Stimulated activated CD4-positive, alpha-beta T cell treated with anti-CD3 and anti-CD28 coated beads, Interleukin-1b, Interleukin-23, amount 100 ng/mL, for 48 hours (primary cell): ENCODE measurements around the gene MTERF2.

ENCODE experiments used
- DNase-seq: peaks from one replicate; pipeline ENCODE4 v3.0.0-alpha.2; 2020

Gene MTERF2

DNA sequence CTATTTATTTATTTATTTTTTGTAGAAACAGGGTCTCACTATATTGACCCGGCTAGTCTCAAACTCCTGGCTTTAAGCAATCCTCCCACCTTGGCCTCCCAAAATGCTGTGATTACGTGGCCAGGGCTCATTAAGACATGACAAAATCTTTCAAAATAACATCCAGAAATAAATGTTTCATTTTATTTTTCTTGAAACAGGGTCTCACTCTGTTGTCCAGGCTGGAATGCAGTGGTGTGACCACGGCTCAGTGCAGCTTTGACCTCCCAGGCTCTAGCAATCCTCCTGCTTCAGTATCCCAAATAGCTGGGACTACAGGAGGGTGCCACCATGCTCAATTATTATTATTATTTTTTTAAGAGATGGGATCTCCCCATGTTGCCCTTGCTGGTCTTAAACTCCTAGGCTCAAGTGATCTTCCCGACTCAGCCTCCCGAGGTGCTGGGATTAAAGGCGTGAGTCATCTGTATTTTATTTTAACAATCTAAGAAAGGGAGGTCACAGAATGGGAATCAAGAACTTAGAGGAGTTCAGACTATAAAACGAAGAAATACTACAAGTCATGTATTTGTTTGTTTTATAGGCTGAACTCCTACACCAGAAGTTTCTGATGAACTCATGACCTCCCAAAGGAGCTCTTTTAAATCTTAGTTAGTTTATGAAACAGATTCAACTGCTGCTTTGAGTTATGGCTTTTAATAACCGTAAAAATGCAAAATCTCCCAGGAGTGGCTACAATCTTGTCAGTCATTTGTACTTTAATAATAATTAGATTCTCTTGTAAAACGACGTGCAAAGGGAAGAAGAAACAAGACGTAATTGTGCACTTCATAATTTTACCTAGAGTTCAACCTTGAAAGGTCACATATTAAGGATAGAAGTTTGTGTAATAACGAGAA, 33.3 kb downstream of the MTERF2 start:
- no peak for DNase-seq

DNA sequence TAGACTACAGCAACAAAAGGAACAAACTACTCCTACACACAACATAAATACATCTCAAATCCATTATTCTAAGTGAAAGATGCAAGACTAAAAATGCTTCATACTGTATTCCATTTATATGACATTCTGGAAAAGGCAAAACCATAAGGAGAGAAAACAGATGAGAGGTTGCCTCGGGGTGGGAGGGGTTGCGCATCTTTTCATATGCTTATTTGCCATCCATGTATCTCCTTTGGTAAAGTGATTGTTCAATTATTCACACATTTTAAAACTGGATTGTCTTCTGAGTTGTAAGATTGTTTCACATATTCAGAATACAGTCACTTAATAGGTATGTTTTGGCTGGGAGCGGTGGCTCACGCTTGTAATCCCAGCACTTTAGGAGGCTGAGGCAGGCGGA, 36.4 kb downstream of the MTERF2 start:
- no peak for DNase-seq

DNA sequence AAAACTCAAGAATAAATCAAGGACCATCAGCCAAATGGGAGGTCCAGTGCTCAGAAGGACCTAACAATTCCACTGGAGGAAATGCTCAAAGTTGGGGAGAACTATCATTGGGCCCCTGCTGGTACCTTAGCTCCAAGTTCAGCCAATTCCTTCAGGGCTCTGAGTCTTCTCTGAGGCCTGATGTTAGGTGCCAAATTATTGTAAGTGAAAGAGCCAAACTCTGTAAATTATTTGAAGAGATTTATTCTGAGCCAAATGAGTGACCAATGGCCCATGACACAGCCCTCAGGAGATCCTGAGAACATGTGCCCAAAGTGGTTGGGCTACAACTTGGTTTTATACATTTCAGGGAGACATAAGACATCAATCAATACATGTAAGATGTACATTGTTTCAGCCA, 39.5 kb downstream of the MTERF2 start:
- DNase-seq = no peak

DNA sequence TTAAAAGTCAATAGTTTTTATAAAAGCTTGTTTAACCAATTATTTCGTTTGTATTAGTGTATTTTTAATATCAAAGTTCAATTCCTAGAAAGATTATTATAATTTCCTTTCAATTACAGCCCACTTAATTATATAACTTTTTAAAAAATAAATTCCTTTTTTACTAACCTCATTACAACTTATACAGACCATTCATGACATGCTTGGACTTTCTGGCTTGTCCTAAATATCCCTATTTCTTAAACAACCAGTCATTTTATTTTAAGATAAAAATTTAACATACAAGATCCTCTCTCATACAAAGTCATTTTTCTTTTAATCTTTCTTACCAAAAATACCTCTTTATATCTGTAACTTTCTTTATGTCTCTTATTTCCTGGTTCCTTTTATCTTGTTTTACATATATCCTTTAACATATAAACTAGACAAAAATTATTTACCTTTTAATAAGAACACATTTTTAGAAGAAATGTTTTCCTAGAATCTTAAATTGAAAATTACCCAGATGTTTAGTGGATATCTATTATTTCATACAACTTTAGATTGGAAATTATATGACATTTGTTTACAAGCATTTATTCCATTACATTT, 41.6 kb downstream of the MTERF2 start:
- no peak for DNase-seq

DNA sequence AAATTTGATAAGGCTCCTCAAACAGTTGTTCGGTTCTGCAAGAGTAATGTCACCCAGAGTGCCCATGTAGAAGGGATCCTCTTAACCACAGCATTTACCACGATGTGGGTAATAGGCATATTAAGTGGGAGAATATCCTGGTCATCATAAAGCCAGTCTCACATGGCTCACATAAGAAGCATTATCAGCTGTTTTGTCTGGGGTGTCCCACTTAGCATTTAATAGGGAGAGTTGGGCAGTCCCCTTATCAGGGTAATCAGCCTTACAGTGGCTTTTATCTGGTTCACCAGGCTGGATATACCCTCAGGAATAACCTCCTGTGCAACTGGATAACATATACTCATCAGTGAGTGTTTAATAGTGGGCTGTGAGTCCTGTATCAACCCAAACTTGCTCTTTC, 44.2 kb downstream of the MTERF2 start:
- DNase-seq = no peak

DNA sequence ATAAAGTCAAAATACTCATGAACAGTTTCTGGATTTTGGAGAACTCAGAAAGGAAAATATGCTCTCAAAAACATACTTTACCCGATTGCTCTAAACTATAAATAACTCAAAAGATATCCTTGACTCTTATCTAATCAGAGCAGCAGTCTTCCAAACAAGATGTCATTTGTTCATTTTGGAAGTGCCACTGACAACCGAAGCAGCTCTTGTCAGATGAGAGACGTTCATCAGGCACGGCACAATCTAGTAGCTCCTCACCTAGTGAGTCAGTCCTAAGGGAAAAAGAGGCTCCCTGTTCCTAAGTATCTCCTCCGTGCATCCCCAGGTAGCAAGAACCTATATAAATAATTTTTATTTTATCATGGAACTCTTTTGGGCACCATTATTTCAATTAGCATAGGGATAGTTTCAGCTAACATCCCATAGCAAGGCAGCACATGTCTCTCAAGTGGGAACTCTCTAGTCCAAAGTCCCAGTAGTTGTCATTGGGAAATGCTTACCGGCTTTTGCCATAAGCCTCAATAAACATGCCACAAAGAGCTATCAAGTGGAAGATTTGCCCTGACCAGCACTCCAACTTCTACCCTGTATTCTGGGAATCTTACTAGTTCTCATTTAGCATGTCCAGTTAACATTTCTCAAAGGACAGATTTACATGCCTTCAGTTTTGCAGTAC, 45.3 kb downstream of the MTERF2 start:
- no peak for DNase-seq

DNA sequence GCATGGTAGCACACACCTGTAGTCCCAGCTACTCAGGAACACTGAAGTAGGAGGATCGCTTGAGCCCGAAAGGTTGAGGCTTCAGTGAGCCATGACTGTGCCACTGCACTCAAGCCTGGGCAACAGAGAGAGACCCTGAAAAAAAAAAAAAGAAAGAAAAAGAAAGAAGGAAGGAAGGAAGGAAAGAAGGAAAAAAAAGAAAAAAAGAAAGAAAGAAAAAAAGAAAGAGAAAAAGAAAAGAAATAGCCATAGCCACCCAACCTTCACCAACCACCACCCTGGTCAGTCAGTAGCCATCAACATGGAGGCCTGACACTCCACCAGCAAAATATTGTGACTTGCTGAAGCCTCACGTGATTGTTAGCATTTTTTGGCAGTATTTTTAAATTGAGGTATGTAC, 52.7 kb downstream of the MTERF2 start:
- DNase-seq = no peak
